Chondrocyte (in vitro differentiated cells): ENCODE measurements around the gene MEGF10. TPM values are rescaled to one million over a fixed set of nuclear protein-coding genes. Genes with fewer than 3 reads are reported as not detected.

Source experiments
- DNase-seq: peaks from one replicate; pipeline ENCODE4 v3.0.0; 2021; ENCODE audit warnings: mixed read lengths, low spot score
- H3K27ac Mint-ChIP-seq: one replicate; pipeline ENCODE4 v1.8.0; 2021; ENCODE audit warnings: mild to moderate bottlenecking, moderate library complexity, mixed read lengths; ENCODE audit not compliant: unreplicated experiment
- H3K27me3 Mint-ChIP-seq: 2 replicates; pipeline ENCODE4 v1.8.0; 2021; ENCODE audit warnings: low read depth, mixed read lengths
- H3K36me3 Mint-ChIP-seq: 2 replicates; pipeline ENCODE4 v1.8.0; 2021; ENCODE audit warnings: low read depth, mixed read lengths
- H3K4me1 Mint-ChIP-seq: 2 replicates; pipeline ENCODE4 v1.8.0; 2021; ENCODE audit warnings: low read depth, mild to moderate bottlenecking, mixed read lengths
- H3K4me3 Mint-ChIP-seq: one replicate; pipeline ENCODE4 v1.8.0; 2021; ENCODE audit warnings: mild to moderate bottlenecking, moderate library complexity, mixed read lengths; ENCODE audit not compliant: unreplicated experiment
- H3K9me3 Mint-ChIP-seq: 2 replicates; pipeline ENCODE4 v1.8.0; 2021; ENCODE audit warnings: low read depth, mixed read lengths
- CTCF ChIP-seq: fragments of 200-600 bp; sonication (generic); IDR thresholded peaks from 2 replicates; pipeline ENCODE4 v1.5.0; 2021; ENCODE audit warnings: antibody characterized with exemption, mild to moderate bottlenecking, moderate library complexity
- total RNA-seq: library from RNA; stranded (reverse); gene quantifications from 3 replicates; pipeline ENCODE4 v1.2.1, GENCODE V29; 2021

Gene MEGF10
- total RNA-seq, 1 donor from 2014 or later, result 6.6 TPM

DNA sequence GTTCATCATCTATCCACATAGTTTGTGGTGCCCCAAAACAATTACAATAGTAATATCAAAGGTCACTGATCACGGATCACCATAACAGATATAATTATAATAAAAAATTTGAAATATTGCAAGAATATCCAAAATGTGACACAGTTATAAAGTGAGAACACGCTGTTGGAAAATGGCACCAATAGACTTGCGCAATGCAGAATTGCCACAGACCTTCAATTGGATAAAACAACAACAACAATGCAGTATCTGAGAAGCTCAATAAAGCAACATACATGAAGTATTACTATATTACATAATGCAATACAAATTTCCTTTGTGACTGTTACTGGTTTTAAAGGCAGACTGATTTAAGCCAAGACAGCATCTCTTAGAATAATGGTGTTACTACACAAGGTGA lies 182.1 kb downstream of the MEGF10 start:
- no peaks in the 10 kb centered on the region for H3K4me1 Mint-ChIP-seq
- H3K4me3 Mint-ChIP-seq, result no peak overlapping the region
- peaks cover 2% of the 10 kb centered on the region for H3K9me3 Mint-ChIP-seq
- no peaks in the 10 kb centered on the region for H3K36me3 Mint-ChIP-seq
- no peaks in the 10 kb centered on the region for H3K27me3 Mint-ChIP-seq
- no peak for DNase-seq
- no peak for TF ChIP-seq CTCF
- no peak overlapping the region for H3K27ac Mint-ChIP-seq

GRCh38 chr5:127486471-127486870 lies 195.9 kb downstream of the MEGF10 start:
- Mint-ChIP-seq H3K9me3 (no peaks in the 10 kb centered on the region), H3K27ac (no peak overlapping the region), H3K27me3 (peaks cover 2% of the 10 kb centered on the region), H3K4me3 (no peak overlapping the region), H3K36me3 (no peaks in the 10 kb centered on the region), H3K4me1 (no peaks in the 10 kb centered on the region)
- no peak for DNase-seq
- no peak for TF ChIP-seq CTCF

DNA sequence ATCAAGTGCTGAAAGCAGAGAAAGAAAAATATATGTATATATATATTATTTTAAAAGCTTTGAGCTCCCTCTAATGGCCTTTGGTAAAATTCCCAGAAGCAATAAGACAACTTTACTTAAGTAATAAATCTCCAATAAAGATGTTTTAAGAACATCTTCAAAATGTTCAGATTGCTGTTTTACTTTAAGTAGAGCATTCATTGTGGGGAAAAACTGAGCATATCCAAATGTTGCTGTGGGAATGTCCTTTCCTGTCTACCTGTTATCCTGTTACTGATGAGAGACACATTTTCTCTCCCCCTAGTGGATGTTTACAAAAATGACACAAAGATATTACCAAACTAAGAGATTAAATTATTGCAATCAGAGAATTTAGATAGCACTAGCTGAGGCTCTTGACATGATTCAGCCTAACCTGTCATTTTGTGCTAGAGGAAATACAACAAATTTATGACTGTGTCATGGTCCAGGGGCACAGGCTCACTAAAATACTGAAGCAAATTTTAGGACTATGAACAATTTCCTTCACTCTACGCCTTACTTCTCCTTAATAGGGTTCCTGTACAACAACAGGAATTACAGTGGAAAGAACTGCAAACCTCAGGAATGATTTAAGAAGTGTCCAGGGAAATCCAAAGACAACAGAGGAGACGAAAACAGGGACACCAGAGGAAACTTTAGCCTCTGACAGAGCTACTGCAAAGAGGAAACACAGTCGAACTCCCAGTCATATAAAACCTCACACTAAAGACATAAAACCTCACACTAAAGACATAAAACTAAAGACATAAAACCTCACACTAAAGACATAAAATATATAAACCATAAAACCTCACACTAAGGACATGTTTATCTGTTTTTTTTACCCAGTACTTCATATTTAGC lies 202.5 kb downstream of the MEGF10 start:
- H3K27me3 Mint-ChIP-seq, result peaks cover 21% of the 10 kb centered on the region
- peak; percentile 100 for TF ChIP-seq CTCF
- peaks cover 2% of the 10 kb centered on the region for H3K36me3 Mint-ChIP-seq
- DNase-seq, result no peak
- no peak overlapping the region for H3K4me3 Mint-ChIP-seq
- no peaks in the 10 kb centered on the region for H3K4me1 Mint-ChIP-seq
- no peaks in the 10 kb centered on the region for H3K9me3 Mint-ChIP-seq
- no peak overlapping the region for H3K27ac Mint-ChIP-seq

- no peaks in the 10 kb centered on the region for H3K9me3 Mint-ChIP-seq
- H3K27ac Mint-ChIP-seq, result no peak overlapping the region
- DNase-seq, result no peak
- H3K4me1 Mint-ChIP-seq, result no peaks in the 10 kb centered on the region
- H3K36me3 Mint-ChIP-seq, result peaks cover 2% of the 10 kb centered on the region
- no peak for TF ChIP-seq CTCF
- H3K4me3 Mint-ChIP-seq, result no peak overlapping the region
- peaks cover 23% of the 10 kb centered on the region for H3K27me3 Mint-ChIP-seq
Measured at GRCh38 chr5:127498548-127498947, 208.0 kb downstream of the MEGF10 start.

DNA sequence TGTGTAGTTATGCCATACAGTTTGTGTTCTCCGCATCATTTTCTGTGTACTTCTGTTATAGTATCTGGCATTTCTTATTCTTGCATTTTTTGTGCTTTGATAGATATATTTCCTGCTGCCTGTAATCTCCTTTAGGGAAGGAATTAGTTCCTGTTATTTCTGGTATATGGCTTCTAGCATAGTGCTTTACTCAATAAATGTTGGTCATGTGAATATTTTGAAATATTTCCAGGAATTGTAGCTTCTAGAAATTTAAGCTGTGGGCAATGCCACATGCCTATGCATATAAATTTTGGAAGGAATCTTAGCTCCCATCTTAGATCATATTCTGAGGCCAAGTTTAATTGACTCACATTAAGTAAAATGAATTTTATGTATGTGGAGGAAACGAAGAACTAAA lies 215.3 kb downstream of the MEGF10 start:
- H3K4me1 Mint-ChIP-seq, result no peaks in the 10 kb centered on the region
- DNase-seq, result no peak
- H3K9me3 Mint-ChIP-seq, result no peaks in the 10 kb centered on the region
- no peak overlapping the region for H3K27ac Mint-ChIP-seq
- TF ChIP-seq CTCF, result no peak
- no peaks in the 10 kb centered on the region for H3K36me3 Mint-ChIP-seq
- H3K4me3 Mint-ChIP-seq, result no peak overlapping the region
- H3K27me3 Mint-ChIP-seq, result peaks cover 3% of the 10 kb centered on the region
